NB4 (cell line): ENCODE measurements around the gene AHR.
"Not testable (repeated sequence)": the region's sequence is repeated elsewhere in the genome, so short reads cannot be mapped to it uniquely, and the experiment has no call there.

ENCODE experiments used
- DNase-seq: peaks from one replicate; pipeline ENCODE4 v3.0.0; 2010; ENCODE audit warnings: low read depth
- H3K4me3 ChIP-seq: one replicate; pipeline ENCODE4 v1.5.1; 2011; ENCODE audit warnings: mild to moderate bottlenecking, low read depth, low read length, moderate library complexity
- CTCF ChIP-seq: IDR thresholded peaks from one replicate; pipeline ENCODE4 v1.5.1; 2012; ENCODE audit warnings: low read depth, low read length
- MAX ChIP-seq: IDR thresholded peaks from 2 replicates; pipeline ENCODE4 v1.6.1; 2011; ENCODE audit warnings: low read depth, low read length
- MYC ChIP-seq: IDR thresholded peaks from 2 replicates; pipeline ENCODE4 v1.6.1; 2011; ENCODE audit warnings: low read depth, low read length
- POLR2A ChIP-seq: IDR thresholded peaks from 2 replicates; pipeline ENCODE4 v1.6.1; 2011; ENCODE audit warnings: mild to moderate bottlenecking; ENCODE audit not compliant: insufficient read length; ENCODE audit errors: extremely low read depth

The AHR gene

GRCh38 chr7:17374654-17375053, 76.2 kb downstream of the AHR start:
- DNase-seq: no peak
- no peak for TF ChIP-seq MAX
- no peak for TF ChIP-seq MYC
- no peak for TF ChIP-seq CTCF
- no peak for TF ChIP-seq POLR2A
- H3K4me3 ChIP-seq: no peak overlapping the region

- DNase-seq: no peak
- no peak overlapping the region for H3K4me3 ChIP-seq
- TF ChIP-seq POLR2A (no peak), MAX (no peak), MYC (no peak), CTCF (no peak)
Observed at GRCh38 chr7:17376595-17376994, 78.1 kb downstream of the AHR start.

GRCh38 chr7:17380736-17381662, 82.5 kb downstream of the AHR start:
- TF ChIP-seq MAX (no peak), MYC (no peak), POLR2A (no peak), CTCF (no peak)
- DNase-seq: no peak
- H3K4me3 ChIP-seq: no peak overlapping the region

GRCh38 chr7:17382408-17383354, 84.2 kb downstream of the AHR start:
- not testable (repeated sequence) for DNase-seq, H3K4me3 ChIP-seq

GRCh38 chr7:17384400-17384799, 85.9 kb downstream of the AHR start:
- no peak for DNase-seq
- TF ChIP-seq CTCF: no peak
- no peak for TF ChIP-seq MYC
- TF ChIP-seq MAX: no peak
- TF ChIP-seq POLR2A: no peak

GRCh38 chr7:17385612-17386011, 87.2 kb downstream of the AHR start:
- DNase-seq: no peak
- H3K4me3 ChIP-seq: no peak overlapping the region
- TF ChIP-seq MAX: no peak
- TF ChIP-seq MYC: no peak
- TF ChIP-seq CTCF: no peak
- TF ChIP-seq POLR2A: no peak

More at GRCh38 chr7:17384400-17384799, 85.9 kb downstream of the AHR start:
- no peak overlapping the region for H3K4me3 ChIP-seq
